PC-3 (cell line): ENCODE data around the gene ZBTB21. TPM values are rescaled to one million over a fixed set of nuclear protein-coding genes. Genes with fewer than 3 reads are reported as not detected.

Experiments used
- ATAC-seq: fragments of 200-7000 bp; cut with Tn5 transposase; 2 replicates; pipeline ENCODE4 v1.9.1; 2020; ENCODE audit warnings: mild to moderate bottlenecking, moderate library complexity
- BruUV-seq: library from RNA; stranded (reverse); fragments of 400-500 nt; replicated peaks from 2 replicates; lab custom pipeline; 2021; lab: Mats Ljungman, UMichigan
- CTCF ChIA-PET: fragments of 300-600 bp; sonication (Branson Sonifier 250); formaldehyde crosslinking; loops from one replicate; lab custom pipeline; 2022; ENCODE audit warnings: antibody characterized with exemption; lab: Charles Lee
- POLR2A ChIA-PET: fragments of 300-600 bp; sonication (Branson Sonifier 250); formaldehyde crosslinking; loops from one replicate; lab custom pipeline; 2022; ENCODE audit warnings: antibody characterized with exemption; ENCODE audit not compliant: unreplicated experiment; lab: Charles Lee
- DNase-seq: peaks from one replicate; pipeline ENCODE4 v3.0.0-alpha.2; 2015
- H2AFZ ChIP-seq: fragments of 300-600 bp; sonication (generic); 2 replicates; pipeline ENCODE4 v1.6.0; 2016; ENCODE audit warnings: antibody characterized with exemption, low read length
- H3F3A ChIP-seq: fragments of 300-600 bp; sonication (generic); one replicate; pipeline ENCODE4 v1.6.0; 2017; ENCODE audit warnings: antibody characterized with exemption, low read length, control low read depth, mild to moderate bottlenecking; ENCODE audit not compliant: unreplicated experiment
- H3K27ac ChIP-seq: fragments of 300-600 bp; sonication (generic); 2 replicates; pipeline ENCODE4 v1.5.1; 2016; ENCODE audit warnings: mild to moderate bottlenecking, low read length
- H3K27me3 ChIP-seq: fragments of 300-600 bp; sonication (generic); 2 replicates; pipeline ENCODE4 v1.6.1; 2016; ENCODE audit warnings: low read length, mixed read lengths
- H3K36me3 ChIP-seq: fragments of 300-600 bp; sonication (generic); 2 replicates; pipeline ENCODE4 v1.6.1; 2016; ENCODE audit warnings: low read depth, mixed run types, low read length, mixed read lengths
- H3K4me1 ChIP-seq: fragments of 300-600 bp; sonication (generic); 2 replicates; pipeline ENCODE4 v1.5.1; 2016; ENCODE audit warnings: low read length; ENCODE audit not compliant: insufficient read depth
- H3K4me2 ChIP-seq: fragments of 300-600 bp; sonication (generic); 2 replicates; pipeline ENCODE4 v1.6.0; 2016; ENCODE audit warnings: low read length
- H3K4me3 ChIP-seq: fragments of 300-600 bp; sonication (generic); 2 replicates; pipeline ENCODE4 v1.5.1; 2016; ENCODE audit warnings: mild to moderate bottlenecking, low read length, mixed read lengths
- H3K79me2 ChIP-seq: fragments of 300-600 bp; sonication (generic); 2 replicates; pipeline ENCODE4 v1.6.1; 2017; ENCODE audit warnings: low read length, mixed read lengths
- H3K9ac ChIP-seq: fragments of 300-600 bp; sonication (generic); 2 replicates; pipeline ENCODE4 v1.6.0; 2016; ENCODE audit warnings: mild to moderate bottlenecking, low read length
- H3K9me2 ChIP-seq: fragments of 300-600 bp; sonication (generic); replicated peaks from 2 replicates; pipeline ENCODE4 v1.6.1; 2016; ENCODE audit warnings: mixed run types, low read length, mixed read lengths
- H3K9me3 ChIP-seq: fragments of 300-600 bp; sonication (generic); 2 replicates; pipeline ENCODE4 v1.6.1; 2016; ENCODE audit warnings: low read length, mixed read lengths
- H4K20me1 ChIP-seq: fragments of 300-600 bp; sonication (generic); 2 replicates; pipeline ENCODE4 v1.6.1; 2016; ENCODE audit warnings: low read length, mixed read lengths
- CTCF ChIP-seq: fragments of 300-600 bp; sonication (generic); conservative IDR thresholded peaks from 2 replicates; pipeline ENCODE4 v1.5.1; 2017; ENCODE audit warnings: antibody characterized with exemption, low read depth, mild to moderate bottlenecking, low read length
- EZH2 ChIP-seq: fragments of 300-600 bp; sonication (generic); IDR thresholded peaks from one replicate; pipeline ENCODE4 v1.6.1; 2017; ENCODE audit warnings: antibody characterized with exemption, mild to moderate bottlenecking, low read length; ENCODE audit not compliant: unreplicated experiment
- EZH2phosphoT487 ChIP-seq: fragments of 300-600 bp; sonication (generic); IDR thresholded peaks from 2 replicates; pipeline ENCODE4 v1.6.1; 2018; ENCODE audit warnings: mild to moderate bottlenecking, antibody characterized with exemption, low read length, borderline replicate concordance
- intact Hi-C: fragments of 100-400 bp; cut with micrococcal nuclease; formaldehyde crosslinking; loops from 2 replicates; pipeline ENCODE4 v1.9.0; 2023
- total RNA-seq: library from RNA; depleted of rRNA; stranded (reverse); fragments of >200 nt; gene quantifications from 2 replicates; pipeline ENCODE4 v1.2.3, GENCODE V29; 2014

The ZBTB21 gene
- total RNA-seq, 1 experiment from 2014 or later = 8.1 TPM

GRCh38 chr21:42043201-42043895 is 33.2 kb upstream of the ZBTB21 start:
- H3K79me2 ChIP-seq = no peaks in the 10 kb centered on the region
- no TSS peak for BruUV-seq
- DNase-seq (no peak), ATAC-seq (no peak)
- H3K27ac ChIP-seq = no peak overlapping the region
- H3K36me3 ChIP-seq = no peaks in the 10 kb centered on the region
- H3K9me2 ChIP-seq = no peaks in the 10 kb centered on the region
- H3K4me3 ChIP-seq = no peak overlapping the region
- no peaks in the 10 kb centered on the region for H4K20me1 ChIP-seq
- ChIA-PET POLR2A (interaction anchor here (0.7 kb wide), 1 partner anchor 439 kb away, joined by 3 read pairs; no protein-coding TSS in a partner anchor), CTCF (no interaction called here)
- no peak overlapping the region for H2AFZ ChIP-seq
- H3K4me2 ChIP-seq = no peak overlapping the region
- H3K9me3 ChIP-seq = no peaks in the 10 kb centered on the region
- no peaks in the 10 kb centered on the region for H3F3A ChIP-seq
- no peak for TF ChIP-seq EZH2phosphoT487
- no peak for TF ChIP-seq EZH2
- TF ChIP-seq CTCF = no peak
- H3K4me1 ChIP-seq = peaks cover 38% of the 10 kb centered on the region
- H3K9ac ChIP-seq = no peak overlapping the region
- intact Hi-C loops = no loop called here
- H3K27me3 ChIP-seq = no peaks in the 10 kb centered on the region

GRCh38 chr21:42042651-42043050 is 32.5 kb upstream of the ZBTB21 start:
- TF ChIP-seq CTCF (no peak), EZH2phosphoT487 (no peak), EZH2 (no peak)
- H3K4me1 ChIP-seq = peaks cover 31% of the 10 kb centered on the region
- H3K4me3 ChIP-seq = no peak overlapping the region
- ChIA-PET POLR2A (interaction anchor here (0.7 kb wide), 1 partner anchor 438 kb away, joined by 3 read pairs; no protein-coding TSS in a partner anchor), CTCF (no interaction called here)
- no peaks in the 10 kb centered on the region for H3F3A ChIP-seq
- H3K9me3 ChIP-seq = no peaks in the 10 kb centered on the region
- no peak overlapping the region for H3K27ac ChIP-seq
- H3K27me3 ChIP-seq = no peaks in the 10 kb centered on the region
- no peak overlapping the region for H3K4me2 ChIP-seq
- no peaks in the 10 kb centered on the region for H3K79me2 ChIP-seq
- BruUV-seq = no TSS peak
- ATAC-seq = no peak
- no peak overlapping the region for H2AFZ ChIP-seq
- no peaks in the 10 kb centered on the region for H3K9me2 ChIP-seq
- intact Hi-C loops = no loop called here
- H3K36me3 ChIP-seq = no peaks in the 10 kb centered on the region
- no peak for DNase-seq
- no peak overlapping the region for H3K9ac ChIP-seq
- H4K20me1 ChIP-seq = no peaks in the 10 kb centered on the region

GRCh38 chr21:42041711-42042110 is 31.6 kb upstream of the ZBTB21 start:
- intact Hi-C loops = no loop called here
- DNase-seq = no peak
- no peaks in the 10 kb centered on the region for H3K36me3 ChIP-seq
- H3K9me2 ChIP-seq = no peaks in the 10 kb centered on the region
- no peaks in the 10 kb centered on the region for H3K79me2 ChIP-seq
- no peaks in the 10 kb centered on the region for H4K20me1 ChIP-seq
- no peak overlapping the region for H3K27ac ChIP-seq
- H3K9ac ChIP-seq = no peak overlapping the region
- no peak for TF ChIP-seq EZH2
- no peak for TF ChIP-seq CTCF
- TF ChIP-seq EZH2phosphoT487 = no peak
- no peak for ATAC-seq
- no peaks in the 10 kb centered on the region for H3K27me3 ChIP-seq
- H3K4me2 ChIP-seq = no peak overlapping the region
- no peaks in the 10 kb centered on the region for H3K9me3 ChIP-seq
- H3K4me3 ChIP-seq = no peak overlapping the region
- H3F3A ChIP-seq = no peaks in the 10 kb centered on the region
- H2AFZ ChIP-seq = no peak overlapping the region
- no TSS peak for BruUV-seq
- H3K4me1 ChIP-seq = peaks cover 31% of the 10 kb centered on the region
- CTCF ChIA-PET = no interaction called here
- POLR2A ChIA-PET = no interaction called here
